Bronchial epithelial cell (primary cell): ENCODE measurements around the gene VPS54. TPM values are rescaled to one million over a fixed set of nuclear protein-coding genes. Genes with fewer than 3 reads are reported as not detected.
A peak's percentile ranks its signal among the peaks of the same experiment; 100 is the strongest.

ENCODE experiments used
- DNase-seq: peaks from one replicate; pipeline ENCODE4 v3.0.0-alpha.2; 2010; ENCODE audit warnings: low read depth
- FAIRE-seq: peaks from 2 replicates; lab custom pipeline; 2011; peaks lifted over from hg19 to GRCh38; lab: Jason Lieb, UNC
- H3K27me3 ChIP-seq: 2 replicates; pipeline ENCODE4 v1.5.1; 2011; ENCODE audit warnings: low read length; ENCODE audit not compliant: control insufficient read depth, insufficient read depth
- H3K36me3 ChIP-seq: 2 replicates; pipeline ENCODE4 v1.5.1; 2011; ENCODE audit warnings: low read length; ENCODE audit not compliant: control insufficient read depth, insufficient read depth
- H3K4me3 ChIP-seq: 2 replicates; pipeline ENCODE4 v1.5.1; 2011; ENCODE audit warnings: mild to moderate bottlenecking, low read depth, low read length, control low read depth
- CTCF ChIP-seq: IDR thresholded peaks from 2 replicates; pipeline ENCODE4 v1.5.1; 2011; ENCODE audit warnings: mild to moderate bottlenecking, moderate library complexity, low read length, control low read depth, inconsistent platforms; ENCODE audit not compliant: insufficient read depth, severe bottlenecking
- total RNA-seq: library from RNA; depleted of rRNA; stranded (reverse); fragments of >200 nt; gene quantifications from 2 replicates; pipeline ENCODE4 v1.2.1, GENCODE V29; 2014

The VPS54 gene
- total RNA-seq, 1 donor from 2014 or later = 18.2 TPM

GRCh38 chr2:63844616-63845015 lies 174.6 kb downstream of the VPS54 start:
- Histone ChIP-seq H3K4me3 (no peak overlapping the region), H3K36me3 (no peaks in the 10 kb centered on the region), H3K27me3 (no peaks in the 10 kb centered on the region)
- DNase-seq (no peak), FAIRE-seq (no peak)
- no peak for TF ChIP-seq CTCF

- DNase-seq (no peak), FAIRE-seq (no peak)
- Histone ChIP-seq H3K27me3 (no peaks in the 10 kb centered on the region), H3K36me3 (no peaks in the 10 kb centered on the region), H3K4me3 (peak overlapping the region; percentile 8)
- no peak for TF ChIP-seq CTCF
Measured at GRCh38 chr2:63843791-63844190, 175.4 kb downstream of the VPS54 start.

GRCh38 chr2:63843093-63843492 lies 176.1 kb downstream of the VPS54 start:
- peak overlapping the region; percentile 58 for H3K4me3 ChIP-seq
- no peaks in the 10 kb centered on the region for H3K27me3 ChIP-seq
- no peak for TF ChIP-seq CTCF
- no peaks in the 10 kb centered on the region for H3K36me3 ChIP-seq
- FAIRE-seq (no peak), DNase-seq (no peak)

GRCh38 chr2:63842149-63843061 lies 176.8 kb downstream of the VPS54 start:
- Histone ChIP-seq H3K27me3 (no peaks in the 10 kb centered on the region), H3K4me3 (peak overlapping the region; percentile 58), H3K36me3 (no peaks in the 10 kb centered on the region)
- FAIRE-seq (no peak), DNase-seq (peak; percentile 63)
- no peak for TF ChIP-seq CTCF

Other genes starting within 250 kb of the VPS54 start
- gene UGP2, start 177.5 kb downstream of the VPS54 start, total RNA-seq = 114 and 127 TPM in 2 replicates
- 22.9 and 38.1 TPM in 2 replicates for gene PELI1, start 125.0 kb upstream of the VPS54 start, total RNA-seq